ENCODE results near the gene MED19.
A peak's percentile ranks its signal among the peaks of the same experiment; 100 is the strongest.

Gene MED19

DNA sequence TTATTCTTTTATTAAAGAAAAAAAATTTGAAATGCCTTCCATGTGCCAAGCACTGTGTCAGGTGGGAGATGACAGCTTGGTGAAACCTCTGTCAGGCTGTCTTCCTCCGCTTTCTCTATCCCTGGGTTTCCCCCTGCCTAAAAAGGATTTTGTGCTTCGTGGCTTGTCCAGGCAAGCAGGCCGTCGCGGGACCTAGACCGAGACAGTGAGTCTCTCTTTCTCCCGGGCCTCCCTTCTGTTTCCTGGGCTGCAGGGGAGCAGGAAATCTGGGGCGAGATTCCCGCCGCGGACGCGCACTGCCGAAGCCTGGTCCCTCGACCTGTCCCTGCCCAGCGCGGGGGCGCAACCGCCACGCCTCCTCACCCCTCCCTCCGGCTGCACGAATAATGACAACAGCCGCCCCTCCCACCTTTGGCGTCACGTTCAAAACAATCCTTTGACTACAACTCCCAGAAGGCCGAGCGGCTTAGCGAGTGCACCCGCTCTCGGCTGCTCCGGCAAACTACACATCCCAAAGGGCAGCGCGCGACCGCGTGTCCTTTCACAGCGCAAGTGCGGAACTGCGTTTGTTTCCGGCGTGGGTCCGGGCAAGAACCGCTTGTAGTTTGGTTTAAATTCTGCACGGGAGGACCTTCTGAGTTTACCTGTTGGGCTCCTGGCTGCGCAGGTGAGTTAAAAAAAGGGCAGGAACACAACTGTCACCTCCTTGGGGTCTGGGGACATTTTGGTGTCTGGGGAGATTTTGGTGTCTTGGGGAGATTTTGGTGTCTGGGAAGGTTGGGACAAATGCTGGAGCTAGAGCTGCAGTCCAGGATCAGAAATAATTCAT lies 54.6 kb downstream of the MED19 start, which contains the start of gene CLP1:
Gene CLP1, plus strand, starts transcription at position 569 of the 829 bp plus-strand sequence. CDS start 1,715 bp downstream, outside the sequence.
- DNase-seq, result peak; percentile 99
- Histone ChIP-seq H3K4me3 (ENCODE audit: low read depth, low read length) (peak within 1 kb of the TSS; percentile 97), H3K27me3 (ENCODE audit: insufficient read depth, low read depth, severe bottlenecking) (no peaks in the 10 kb centered on the region), H3K36me3 (peaks cover 27% of the 10 kb centered on the region), H3K9me3 (ENCODE audit: severe bottlenecking) (no peaks in the 10 kb centered on the region), H3K27ac (peak within 1 kb of the TSS; percentile 91)
- TF ChIP-seq, protein P1, sequence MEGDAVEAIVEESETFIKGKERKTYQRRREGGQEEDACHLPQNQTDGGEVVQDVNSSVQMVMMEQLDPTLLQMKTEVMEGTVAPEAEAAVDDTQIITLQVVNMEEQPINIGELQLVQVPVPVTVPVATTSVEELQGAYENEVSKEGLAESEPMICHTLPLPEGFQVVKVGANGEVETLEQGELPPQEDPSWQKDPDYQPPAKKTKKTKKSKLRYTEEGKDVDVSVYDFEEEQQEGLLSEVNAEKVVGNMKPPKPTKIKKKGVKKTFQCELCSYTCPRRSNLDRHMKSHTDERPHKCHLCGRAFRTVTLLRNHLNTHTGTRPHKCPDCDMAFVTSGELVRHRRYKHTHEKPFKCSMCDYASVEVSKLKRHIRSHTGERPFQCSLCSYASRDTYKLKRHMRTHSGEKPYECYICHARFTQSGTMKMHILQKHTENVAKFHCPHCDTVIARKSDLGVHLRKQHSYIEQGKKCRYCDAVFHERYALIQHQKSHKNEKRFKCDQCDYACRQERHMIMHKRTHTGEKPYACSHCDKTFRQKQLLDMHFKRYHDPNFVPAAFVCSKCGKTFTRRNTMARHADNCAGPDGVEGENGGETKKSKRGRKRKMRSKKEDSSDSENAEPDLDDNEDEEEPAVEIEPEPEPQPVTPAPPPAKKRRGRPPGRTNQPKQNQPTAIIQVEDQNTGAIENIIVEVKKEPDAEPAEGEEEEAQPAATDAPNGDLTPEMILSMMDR (IDR thresholded peaks at IDR 0.05; ENCODE audit: low read depth, low read length), result no peak

DNA sequence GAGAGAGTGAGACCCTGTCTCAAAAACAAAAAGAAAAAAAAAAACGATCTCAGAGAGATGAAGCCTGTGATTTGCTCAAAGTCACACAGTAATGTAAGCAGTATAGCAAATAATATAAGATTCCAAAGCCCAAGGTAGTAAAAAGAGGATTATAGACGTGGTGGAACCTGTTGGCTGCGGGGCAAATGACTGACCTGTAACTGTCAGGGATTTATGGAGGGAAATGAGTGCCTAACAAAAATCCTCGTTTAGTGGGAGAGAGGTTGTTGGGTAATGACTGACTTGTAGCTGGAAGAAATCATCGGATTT lies 55.2 kb downstream of the MED19 start:
- peaks cover 21% of the 10 kb centered on the region for H3K36me3 ChIP-seq
- TF ChIP-seq, protein P1 (IDR thresholded peaks at IDR 0.05; ENCODE audit: low read depth, low read length), result no peak
- H3K27me3 ChIP-seq (ENCODE audit: insufficient read depth, low read depth, severe bottlenecking), result peaks cover under 1% of the 10 kb centered on the region
- DNase-seq, result no peak
- H3K27ac ChIP-seq, result peak overlapping the region; percentile 91
- no peaks in the 10 kb centered on the region for H3K9me3 ChIP-seq (ENCODE audit: severe bottlenecking)
- peak overlapping the region; percentile 97 for H3K4me3 ChIP-seq (ENCODE audit: low read depth, low read length)

All from WERI-Rb-1 (cell line).